Colon (tissue), 2 donors: ENCODE data around the gene ADGRF1.
"Not testable (repeated sequence)": the region's sequence is repeated elsewhere in the genome, so short reads cannot be mapped to it uniquely, and the experiment has no call there.

Experiments used
- FAIRE-seq: peaks from 2 replicates; lab custom pipeline; 2012; peaks lifted over from hg19 to GRCh38; lab: Jason Lieb, UNC
- donor health status: control.
- donor health status: control.

Gene ADGRF1

DNA sequence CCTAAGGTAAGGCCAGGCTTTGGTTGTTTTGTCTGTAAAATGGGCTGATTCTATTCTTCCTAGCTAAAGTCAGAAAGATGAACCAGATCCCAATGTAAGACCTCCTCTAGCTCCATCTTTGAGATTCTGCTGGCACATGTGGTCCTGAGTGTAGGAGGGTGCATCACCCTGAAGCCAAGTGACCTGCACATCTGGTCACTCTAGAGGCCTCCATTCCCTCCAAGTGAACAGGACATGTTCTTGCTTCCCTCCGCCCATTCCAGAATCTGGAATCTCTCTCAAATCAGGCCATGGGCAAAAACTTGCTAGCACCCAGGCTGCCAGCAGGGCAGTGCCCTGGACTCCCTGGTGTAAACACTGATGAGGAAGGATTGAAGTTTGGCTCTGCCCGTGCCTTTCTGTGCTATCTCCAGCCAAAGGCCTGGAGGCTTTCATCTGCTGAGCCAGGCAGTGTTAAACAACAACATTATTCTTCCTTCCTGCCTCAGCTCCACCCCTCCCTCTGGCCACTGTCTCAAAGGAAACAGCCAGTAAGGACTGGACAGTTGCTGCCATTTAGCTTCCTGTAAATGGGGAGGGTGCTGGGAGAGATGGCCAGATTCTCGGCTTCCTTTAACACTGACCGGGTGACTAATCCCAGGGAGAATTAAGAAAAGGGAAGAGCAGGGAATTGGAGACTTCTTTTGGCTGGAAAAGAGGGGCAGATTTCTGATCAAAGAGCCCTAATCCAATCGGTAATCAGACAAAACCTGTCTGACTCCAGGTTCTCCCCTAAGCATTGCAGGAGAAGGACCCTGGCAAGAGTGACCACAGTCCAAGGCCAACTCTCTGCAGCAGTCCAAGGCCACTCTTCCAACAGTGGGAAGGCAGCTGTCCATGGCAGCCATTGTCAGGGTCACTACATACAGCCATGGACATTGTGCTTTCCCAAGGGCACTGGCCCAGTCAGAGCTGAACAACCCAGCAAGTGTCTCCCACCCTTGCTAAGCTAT is 19.5 kb upstream of the ADGRF1 start:
- FAIRE-seq, result no peak

DNA sequence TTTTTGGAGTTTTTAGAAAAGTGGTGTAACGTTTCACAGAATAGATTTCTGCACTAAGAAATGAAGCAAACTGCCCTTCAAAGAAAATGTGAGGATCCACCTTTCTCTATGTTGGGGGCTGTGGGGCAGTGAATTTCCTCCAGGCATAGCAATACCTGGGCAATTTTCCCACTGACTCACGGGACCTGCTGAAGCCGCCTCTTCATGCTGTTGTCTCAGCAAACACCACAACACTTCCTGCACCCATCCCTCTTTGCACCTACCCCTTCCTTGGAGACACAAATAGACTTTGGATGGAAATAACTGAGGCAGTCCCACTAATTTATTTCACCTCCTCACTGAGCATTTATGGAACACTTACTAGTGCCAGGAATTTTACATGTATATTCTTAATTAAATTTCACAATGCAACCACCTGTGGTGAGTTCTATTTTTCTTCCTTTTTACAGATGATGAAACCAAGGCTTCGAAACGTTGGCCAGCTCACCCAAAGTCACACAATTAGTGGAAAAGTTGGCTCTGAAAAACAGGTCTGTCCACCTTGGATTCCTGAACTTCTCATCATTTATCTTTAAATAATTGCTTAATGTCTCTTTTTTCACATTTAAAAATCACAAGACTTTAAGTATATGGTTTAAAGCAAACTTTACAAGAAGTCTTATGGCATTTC is 17.2 kb upstream of the ADGRF1 start:
- FAIRE-seq, result no peak

DNA sequence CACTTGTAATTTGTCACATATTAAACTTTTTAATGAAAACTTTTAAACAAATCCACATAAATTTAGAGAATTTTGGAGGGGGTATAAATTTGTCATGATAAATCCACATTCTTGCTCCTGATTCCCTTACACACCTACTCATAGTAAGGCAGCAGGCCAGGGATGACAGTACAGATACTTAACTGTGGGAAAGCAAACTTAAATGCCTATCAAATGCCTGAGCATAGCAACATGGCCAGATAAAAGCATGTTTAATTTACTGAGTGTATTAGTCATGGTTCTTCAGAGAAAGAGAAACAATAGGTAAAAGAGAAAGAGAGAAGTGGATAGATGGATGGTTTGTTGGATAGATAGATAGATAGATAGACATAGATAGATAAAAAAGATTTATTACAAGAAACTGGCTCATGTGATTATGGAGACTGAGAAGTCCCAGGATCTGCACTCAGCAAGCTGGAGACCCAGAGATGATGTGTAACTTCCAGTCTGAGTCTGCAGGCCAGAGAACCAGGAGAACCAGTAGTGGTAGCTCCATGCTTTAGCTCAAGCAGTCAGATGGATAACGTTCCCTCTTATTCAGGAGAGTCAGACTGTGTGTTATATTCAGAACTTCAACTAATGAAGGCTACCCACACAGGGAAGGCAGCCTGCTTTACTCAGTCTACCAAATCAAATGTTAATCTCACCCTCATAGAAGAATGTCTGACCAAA is 15.9 kb upstream of the ADGRF1 start:
- FAIRE-seq, result no peak

DNA sequence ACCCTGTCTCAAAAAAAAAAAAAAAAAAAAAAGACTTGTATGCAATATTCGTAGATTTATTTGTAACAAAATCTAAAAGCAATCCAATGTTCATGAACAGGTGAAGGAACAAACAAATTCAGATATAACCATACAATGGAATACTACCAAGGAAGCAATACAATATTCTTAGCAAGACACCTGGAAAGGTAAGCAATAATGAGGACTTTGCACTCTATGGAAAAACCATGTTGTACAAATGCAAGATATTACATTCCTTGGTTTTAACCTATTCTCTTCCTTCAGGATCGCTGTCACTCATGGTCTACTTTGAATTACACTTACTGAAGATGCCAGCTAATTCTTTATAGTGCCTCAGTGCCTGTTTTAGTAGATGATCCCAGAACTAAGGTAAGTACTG is 14.7 kb upstream of the ADGRF1 start:
- FAIRE-seq, result no peak

DNA sequence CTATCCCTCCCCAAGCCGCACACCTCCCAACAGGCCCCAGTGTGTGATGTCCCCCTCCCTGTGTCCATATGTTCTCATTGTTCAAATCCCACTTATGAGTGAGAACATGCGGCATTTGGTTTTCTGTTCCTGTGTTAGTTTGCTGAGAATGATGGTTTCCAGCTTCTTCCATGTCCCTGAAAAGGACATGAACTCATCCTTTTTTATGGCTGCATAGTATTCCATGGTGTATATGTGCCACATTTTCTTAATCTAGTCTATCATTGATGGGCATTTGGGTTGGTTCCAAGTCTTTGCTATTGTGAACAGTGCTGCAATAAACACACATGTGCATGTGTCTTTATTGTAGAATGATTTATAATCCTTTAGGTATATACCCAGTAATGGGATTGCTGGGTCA is 12.2 kb upstream of the ADGRF1 start:
- FAIRE-seq, result not testable (repeated sequence)

DNA sequence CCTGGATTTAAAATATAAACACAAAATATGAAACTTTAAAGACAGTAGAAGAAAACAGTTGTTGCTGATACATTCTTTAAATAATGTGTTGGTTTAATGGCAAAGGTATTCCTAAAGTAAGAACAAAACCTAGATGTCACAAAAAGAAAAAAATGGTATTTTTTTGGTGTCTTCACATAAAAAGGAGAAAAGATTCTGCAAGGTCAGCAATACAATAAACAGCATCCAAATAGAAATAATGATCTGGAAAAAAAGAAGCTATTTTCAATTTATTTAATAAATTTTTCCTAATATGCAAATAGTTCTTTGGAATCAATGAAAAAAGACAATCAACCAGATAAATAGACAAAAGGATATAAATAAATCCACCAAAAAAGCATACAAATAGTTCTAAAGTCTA is 6.5 kb upstream of the ADGRF1 start:
- FAIRE-seq, result no peak

DNA sequence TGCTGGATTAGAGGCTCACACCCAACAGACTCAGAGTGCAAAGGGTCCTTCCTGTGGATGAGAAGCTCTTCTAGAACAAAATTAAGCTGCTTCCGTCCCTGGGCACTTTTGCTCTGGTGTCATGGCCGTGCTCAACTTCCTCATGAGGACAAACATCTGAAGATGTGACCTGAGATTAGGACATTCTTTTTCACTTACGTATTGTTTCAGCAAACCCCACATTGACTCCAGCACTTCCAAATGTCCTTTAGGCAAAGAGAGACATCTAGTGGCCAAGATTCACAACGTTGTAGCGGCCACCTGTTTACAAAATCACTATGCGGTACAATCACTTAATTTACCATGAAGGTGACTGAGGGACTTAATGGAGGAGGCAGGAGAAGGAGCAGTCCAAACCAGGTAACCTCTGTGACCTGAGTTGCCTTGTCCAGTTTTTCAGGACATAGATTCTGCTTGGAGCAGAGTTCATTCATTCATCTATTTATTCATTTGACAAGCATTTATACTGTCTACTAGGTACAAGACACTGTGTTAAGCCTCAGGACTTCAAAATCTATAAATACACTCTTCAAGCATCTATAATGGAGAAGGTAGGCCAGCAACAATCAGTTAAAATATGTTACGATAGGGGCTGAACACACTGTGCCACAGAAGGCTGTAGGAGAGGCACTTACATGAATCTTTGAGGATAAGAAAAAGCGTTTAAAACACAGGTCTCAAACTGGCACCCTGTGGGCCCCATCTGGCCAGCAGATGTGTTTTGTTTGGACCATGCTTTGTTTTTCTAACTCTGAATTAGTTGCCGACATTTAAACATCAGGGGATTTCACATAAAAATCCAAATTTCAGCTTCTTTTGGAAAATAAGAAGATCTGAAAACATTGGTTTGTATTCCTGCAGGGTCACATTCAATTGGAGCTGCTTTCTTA is 5.6 kb upstream of the ADGRF1 start:
- FAIRE-seq, result no peak

DNA sequence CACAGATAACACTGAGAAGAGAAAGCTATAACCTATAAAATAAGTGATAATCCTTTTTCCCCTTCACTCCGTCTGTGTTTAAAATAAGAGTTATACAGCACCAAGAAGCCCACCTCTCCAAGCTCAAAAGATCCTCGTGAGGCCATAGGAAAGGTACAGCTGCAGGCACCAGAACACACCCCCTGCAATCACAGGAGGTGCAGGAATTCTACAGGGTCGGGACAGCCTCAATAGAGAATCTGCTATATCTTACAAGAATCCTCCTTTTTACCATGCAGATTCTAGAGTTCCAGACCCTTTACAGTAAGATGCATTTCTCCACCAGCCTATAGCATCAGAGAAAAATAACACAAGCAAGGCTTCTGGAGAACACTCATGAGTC is 5.0 kb upstream of the ADGRF1 start:
- no peak for FAIRE-seq

DNA sequence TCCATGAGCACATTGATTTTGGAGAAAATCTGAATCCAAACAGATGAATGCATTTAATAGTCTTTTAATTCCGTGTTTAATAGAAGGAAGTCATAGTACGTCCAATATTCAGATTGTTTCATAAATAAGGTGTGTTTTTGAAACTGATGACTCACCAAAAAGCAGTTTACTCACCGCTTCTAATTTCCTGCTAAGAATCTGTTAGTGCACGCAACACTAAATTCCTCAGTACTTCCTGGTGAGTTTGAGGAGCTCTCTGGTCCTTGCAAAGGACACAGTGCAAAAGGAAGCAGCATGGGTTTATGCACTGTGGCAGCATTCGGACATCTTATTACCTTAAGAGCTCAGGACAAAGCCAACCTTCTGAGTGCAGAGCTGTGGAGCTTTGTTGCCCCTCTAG is 2.3 kb upstream of the ADGRF1 start:
- FAIRE-seq, result no peak

DNA sequence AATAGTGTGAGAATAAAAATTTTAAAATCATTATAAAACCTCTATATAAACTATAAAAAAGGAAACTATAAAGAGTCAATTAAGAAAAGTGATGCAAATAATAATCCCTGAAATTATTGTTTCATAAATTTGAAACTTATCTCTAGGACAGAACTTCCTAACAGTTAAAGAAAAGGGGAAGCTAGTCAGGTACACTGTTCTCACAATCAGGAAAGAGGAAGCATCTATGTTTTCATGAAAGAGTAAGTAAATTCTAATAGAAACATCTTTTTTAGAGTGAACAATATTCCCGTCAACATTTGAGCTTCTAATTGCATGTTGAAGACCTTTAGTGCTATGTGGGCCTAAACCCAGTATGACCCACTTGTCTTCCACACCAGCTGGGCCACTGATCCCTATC is 1.2 kb upstream of the ADGRF1 start:
- FAIRE-seq, result no peak

DNA sequence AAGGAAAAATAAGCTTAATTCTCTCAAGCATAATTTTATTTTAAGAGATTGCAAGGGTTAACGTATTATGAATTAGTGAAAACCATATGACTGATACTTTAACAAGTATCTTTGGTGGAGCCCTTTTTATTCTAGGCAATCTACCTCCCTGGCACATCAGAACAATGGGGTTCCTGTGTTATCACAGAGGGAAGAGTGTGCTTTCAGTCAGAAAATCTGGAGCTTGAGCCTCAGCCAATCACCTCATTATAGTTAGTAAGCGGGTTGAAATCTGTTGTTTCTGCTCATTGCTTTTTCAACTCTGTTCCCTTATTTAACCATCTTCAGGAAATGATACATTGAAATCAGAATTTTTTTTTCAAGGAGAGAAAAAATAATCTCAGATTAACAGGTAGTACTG is 391 bp downstream of the ADGRF1 start:
- FAIRE-seq, result no peak

DNA sequence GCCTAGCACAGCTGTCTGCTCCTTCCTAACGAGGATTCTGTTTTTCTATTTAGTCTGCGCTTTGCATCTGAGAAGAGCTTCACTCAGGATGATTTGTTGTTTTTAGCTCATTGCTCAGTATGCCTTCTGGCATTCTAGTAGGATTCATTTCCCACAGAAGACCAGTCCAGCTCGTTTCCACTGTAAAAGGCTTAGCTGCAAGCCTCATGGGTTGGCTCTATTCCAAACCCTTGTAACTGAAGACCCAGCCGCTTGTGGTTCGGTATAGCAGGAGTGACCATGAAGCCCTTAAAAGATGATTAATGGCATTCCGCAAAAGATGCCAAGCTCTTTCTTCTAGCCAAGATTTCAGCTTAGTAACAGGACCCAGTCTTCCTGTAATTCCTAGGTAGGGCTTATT is 7.2 kb downstream of the ADGRF1 start:
- FAIRE-seq, result no peak

DNA sequence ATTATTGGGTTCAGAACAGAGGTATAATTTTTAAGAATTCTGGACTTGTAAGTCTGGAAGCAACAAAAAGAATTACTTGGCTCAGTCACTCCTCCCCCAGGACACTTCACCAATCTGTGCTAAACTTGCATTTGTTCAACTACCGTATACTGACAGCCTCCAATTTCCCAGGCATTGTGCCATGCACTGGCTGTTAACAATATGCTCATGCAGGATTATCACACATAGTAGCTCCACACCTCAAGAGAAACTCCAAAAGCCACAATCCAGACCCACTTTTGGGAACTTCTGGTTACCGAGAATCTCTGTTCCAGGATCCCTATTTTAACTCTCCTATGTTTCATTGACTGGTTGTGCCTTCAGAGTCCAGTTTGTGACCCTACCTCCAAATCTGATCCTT is 7.7 kb downstream of the ADGRF1 start:
- no peak for FAIRE-seq

DNA sequence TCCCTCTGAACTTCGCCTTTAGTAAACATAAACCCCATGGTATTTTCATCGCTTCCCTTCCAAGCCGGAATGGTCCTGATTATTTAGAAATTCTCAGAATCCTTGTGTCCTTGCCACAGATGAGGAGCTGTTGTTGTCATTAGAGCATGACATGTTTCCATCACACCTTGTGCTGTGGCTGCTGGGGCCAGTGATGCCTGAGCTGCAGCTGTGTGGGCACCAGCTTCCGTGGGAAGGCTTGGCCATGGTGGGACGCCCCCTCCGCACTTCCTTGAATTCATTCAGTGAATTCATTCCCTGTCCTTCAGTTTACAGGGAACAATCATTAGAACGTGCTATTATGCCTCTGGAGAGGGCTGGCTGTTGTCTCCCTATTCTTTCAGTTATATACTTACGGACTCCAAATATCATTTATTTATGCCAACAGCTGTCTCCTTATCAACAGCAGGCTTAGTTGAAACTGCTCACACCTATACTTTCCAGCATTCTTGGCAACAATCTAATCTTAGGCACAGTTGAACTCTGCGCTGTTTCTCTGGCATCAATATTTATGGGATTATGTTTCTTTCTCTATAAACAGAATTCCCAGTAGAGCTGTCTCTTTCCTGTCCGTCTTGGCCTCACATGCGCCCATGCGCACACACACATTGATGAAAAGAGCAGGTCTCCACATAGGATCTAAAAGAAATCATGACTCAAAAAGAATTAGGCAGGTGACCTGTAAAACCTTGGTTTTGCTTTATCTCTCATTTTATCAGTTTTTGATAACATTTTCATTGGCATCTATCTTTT is 9.0 kb downstream of the ADGRF1 start:
- no peak for FAIRE-seq

DNA sequence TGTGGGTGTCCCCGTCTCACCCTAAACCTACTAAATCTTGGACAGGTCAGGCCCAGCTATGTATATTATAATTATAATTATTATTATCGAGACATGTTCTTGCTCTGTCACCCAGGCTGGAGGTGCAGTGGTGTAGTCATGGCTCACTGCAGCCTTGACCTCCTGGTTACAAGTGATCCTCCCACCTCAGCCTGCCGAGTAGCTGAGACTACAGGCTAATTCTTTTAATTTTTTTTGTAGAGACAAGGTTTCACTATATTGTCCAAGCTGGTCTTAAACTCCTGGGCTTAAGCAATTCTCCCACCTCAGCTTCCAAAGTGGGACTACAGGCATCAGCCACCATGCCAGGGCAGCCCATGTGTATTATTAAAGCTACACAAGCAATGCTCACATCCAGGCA is 10.5 kb downstream of the ADGRF1 start:
- FAIRE-seq, result no peak

DNA sequence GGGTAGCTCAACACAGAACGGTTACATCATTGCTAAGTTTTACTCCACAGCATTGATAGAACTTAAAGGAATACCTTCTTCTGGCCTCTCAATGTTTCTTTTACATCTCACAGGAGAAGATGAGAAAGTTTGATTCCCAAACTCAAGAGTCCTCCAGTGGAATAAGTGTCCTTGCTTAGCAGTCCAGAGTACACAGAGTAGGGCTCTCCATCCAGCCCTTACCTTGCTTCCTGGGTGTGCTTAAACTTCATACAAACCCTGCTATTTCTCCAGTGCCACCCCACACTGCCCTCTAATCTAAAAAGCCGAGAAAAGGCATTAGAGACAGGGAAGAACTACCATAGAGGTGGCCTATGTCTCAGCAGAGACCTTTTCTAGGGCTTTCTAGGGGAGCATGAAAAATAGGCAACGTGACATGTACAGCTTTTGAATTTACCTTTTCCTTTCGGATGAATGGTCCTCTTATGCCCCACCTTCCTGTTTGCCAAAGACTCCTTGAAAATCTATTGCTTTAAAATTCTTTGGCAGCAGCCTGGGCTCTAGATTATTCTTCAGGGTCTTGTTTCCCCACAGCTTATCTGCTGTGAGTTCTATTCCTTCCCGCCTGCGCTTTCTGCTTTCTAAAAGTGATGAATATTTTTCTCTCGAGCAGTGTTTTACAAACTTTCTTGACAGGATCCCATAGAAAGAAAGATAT is 12.1 kb downstream of the ADGRF1 start:
- no peak for FAIRE-seq

DNA sequence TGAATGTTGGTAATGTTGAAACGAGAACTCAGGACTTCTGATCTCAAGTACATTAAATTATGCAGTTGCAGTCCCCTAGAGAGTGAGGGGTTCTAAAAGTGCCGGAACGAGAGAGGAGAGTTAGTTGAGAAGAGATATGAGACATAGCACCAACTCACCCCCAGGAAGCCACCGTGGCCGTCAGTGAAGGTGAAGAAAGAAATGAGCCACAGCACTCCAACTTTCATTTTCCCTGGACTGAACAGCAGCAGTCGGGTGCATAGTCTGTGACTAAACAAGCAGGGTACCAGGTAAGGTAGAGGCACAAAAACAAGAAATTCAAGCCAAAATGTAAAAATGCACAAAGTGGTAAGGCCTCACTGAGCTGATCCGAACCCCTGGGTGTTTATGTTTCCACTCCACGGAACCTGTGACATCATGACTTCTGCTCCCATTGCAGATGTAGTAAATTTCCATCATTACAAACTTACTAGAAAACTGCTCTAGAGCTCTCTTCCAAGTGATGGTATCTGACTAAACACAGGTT is 13.2 kb downstream of the ADGRF1 start:
- no peak for FAIRE-seq

DNA sequence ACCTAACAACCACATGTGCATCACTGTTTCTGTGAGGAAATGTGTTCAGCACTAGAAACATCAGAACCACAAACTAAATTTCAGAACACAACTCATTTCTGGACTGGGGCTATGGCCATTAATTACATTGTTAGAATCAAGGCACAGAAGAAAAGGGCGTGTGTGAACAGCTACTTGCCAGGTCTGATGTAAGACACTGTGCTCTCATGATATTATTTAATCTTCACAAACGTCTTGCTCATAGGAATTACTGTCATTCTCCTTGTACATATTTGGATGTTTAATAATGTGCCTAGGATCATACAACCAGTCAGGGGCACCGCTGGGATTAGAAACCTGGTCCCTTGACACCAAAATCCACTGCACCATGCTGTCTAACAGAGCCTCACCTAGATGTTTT is 14.8 kb downstream of the ADGRF1 start:
- FAIRE-seq, result no peak

DNA sequence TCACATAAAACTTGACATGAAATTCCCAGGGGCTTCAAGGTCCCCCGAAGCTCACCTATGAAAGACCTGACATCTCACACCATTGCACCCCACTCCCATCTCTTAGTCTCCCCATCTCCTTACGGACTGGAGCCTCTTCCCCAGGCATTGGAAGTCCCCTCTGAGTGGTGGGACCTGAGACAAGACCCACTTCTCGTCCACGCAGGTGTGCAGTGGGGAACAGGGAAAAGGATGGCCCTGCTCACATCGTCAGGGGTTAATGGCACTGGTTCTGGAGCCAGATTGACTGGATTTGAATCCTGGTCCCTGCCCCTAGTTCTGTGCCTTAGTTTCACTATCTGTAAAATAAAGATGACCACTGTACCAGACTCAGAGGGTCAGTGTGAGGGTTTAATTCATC is 15.5 kb downstream of the ADGRF1 start:
- FAIRE-seq, result no peak

DNA sequence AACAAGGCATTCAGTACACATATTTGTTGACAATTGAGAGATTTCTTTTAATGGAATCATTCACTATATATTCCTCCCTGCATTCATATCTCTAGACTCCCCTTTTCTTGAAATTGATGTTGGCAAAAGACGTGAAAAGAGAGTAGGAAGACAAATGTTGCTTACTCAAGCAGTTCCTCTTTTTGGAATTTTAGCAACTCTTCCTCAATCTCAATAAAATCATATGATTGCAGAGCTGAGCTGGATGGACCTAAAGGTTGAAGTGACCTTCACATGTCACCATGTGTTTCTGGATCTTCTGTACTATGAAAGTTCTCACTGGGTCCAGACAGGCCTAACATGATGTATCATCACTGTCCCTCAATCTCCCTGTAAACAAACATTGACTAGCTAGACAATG is 18.6 kb downstream of the ADGRF1 start:
- FAIRE-seq, result no peak
